K562 (cell line): Measurements from ENCODE around the gene TMEM270. TPM values are rescaled to one million over a fixed set of nuclear protein-coding genes. Genes with fewer than 3 reads are reported as not detected.

Experiments
- CHAMP1 ChIP-seq: fragments of 450-650 bp; IDR thresholded peaks from 2 replicates; pipeline ENCODE4 v1.6.1; 2016; ENCODE audit warnings: mild to moderate bottlenecking
- ETV1 ChIP-seq: fragments of 450-650 bp; conservative IDR thresholded peaks from 2 replicates; pipeline ENCODE4 v1.6.1; 2016; ENCODE audit warnings: missing genetic modification characterization, control low read depth, low read depth, missing compliant biosample characterization
- FUS ChIP-seq: fragments of 200-400 bp; formaldehyde crosslinking; optimal IDR thresholded peaks from 2 replicates; pipeline ENCODE3; 2017; ENCODE audit warnings: low read depth, low read length
- HMGN3 ChIP-seq: IDR thresholded peaks from 2 replicates; pipeline ENCODE4 v1.6.1; 2011; ENCODE audit warnings: borderline replicate concordance, low read depth, mild to moderate bottlenecking, mixed read lengths, low read length; ENCODE audit not compliant: insufficient read length; ENCODE audit errors: extremely low read depth
- NFIC ChIP-seq: fragments of 450-650 bp; IDR thresholded peaks from 2 replicates; pipeline ENCODE4 v1.6.1; 2017; ENCODE audit warnings: mild to moderate bottlenecking, inconsistent platforms
- PREB ChIP-seq: sonication (generic); formaldehyde crosslinking; IDR thresholded peaks from 2 replicates; pipeline ENCODE4 v1.8.1; 2023; ENCODE audit warnings: mild to moderate bottlenecking, missing genetic modification reagents
- RBBP5 ChIP-seq: fragments of 200-600 bp; sonication (generic); IDR thresholded peaks from 2 replicates; pipeline ENCODE4 v1.6.1; 2012; ENCODE audit warnings: borderline replicate concordance, mild to moderate bottlenecking, low read length, control low read depth, inconsistent platforms; ENCODE audit not compliant: insufficient read depth, poor library complexity, severe bottlenecking
- RBM14 ChIP-seq: fragments of 200-400 bp; formaldehyde crosslinking; IDR thresholded peaks from 2 replicates; pipeline ENCODE4 v1.6.1; 2018; ENCODE audit warnings: low read depth, mild to moderate bottlenecking, low read length, moderate library complexity, borderline replicate concordance; ENCODE audit not compliant: insufficient read depth
- SPI1 ChIP-seq: IDR thresholded peaks from 2 replicates; pipeline ENCODE4 v1.6.1; 2011; ENCODE audit warnings: low read depth, low read length, control low read depth, borderline replicate concordance
- STAT5B ChIP-seq: fragments of 250-450 bp; sonication (Bioruptor Pico); IDR thresholded peaks from 2 replicates; pipeline ENCODE4 v1.8.0; 2021; ENCODE audit warnings: mild to moderate bottlenecking, inconsistent platforms
- ZNF639 ChIP-seq, 2 experiments: fragments of 200-800 bp in 1 of 2; sonication (Bioruptor generic) in 1 of 2; sonication (generic) in 1 of 2; formaldehyde crosslinking in 1 of 2; IDR thresholded peaks in 1 of 2; conservative IDR thresholded peaks in 1 of 2; 2 replicates each; pipeline versions ENCODE4 v1.5.0 to v1.6.1; 2016 to 2020; ENCODE audit warnings: missing compliant biosample characterization in 1 of 2, missing genetic modification characterization in 1 of 2, missing genetic modification reagents in 1 of 2
- polyA plus RNA-seq, 8 experiments: library from polyadenylated mRNA; depleted of rRNA in 4 of 8; stranded (reverse) in 5 of 8; unstranded in 3 of 8; fragments of >200 nt; fragmentation: Nextera tagmentation in 2 of 8; fragmentation: Illumina TruSeq in 1 of 8; extraction: Ambion mirVana in 2 of 8; extraction: Trizol in 1 of 8; gene quantifications; 2 replicates each; pipeline versions ENCODE4 v1.2.1 to v1.2.3, GENCODE V29; 2011 to 2014; ENCODE audit warnings: inconsistent platforms in 1 of 8, missing spikeins in 1 of 8
- total RNA-seq, 7 experiments: library from RNA; depleted of rRNA in 6 of 7; stranded (reverse); fragments of >200 nt in 6 of 7; fragmentation: Illumina TruSeq in 2 of 7; extraction: Trizol in 2 of 7; gene quantifications; 2 replicates each; pipeline versions ENCODE4 v1.2.1 to v1.2.3, GENCODE V29; 2011 to 2021; ENCODE audit warnings: low replicate concordance in 1 of 7
- TF ChIP-seq, protein P1 (sequence below): sonication (generic); formaldehyde crosslinking; IDR thresholded peaks from 2 replicates; pipeline ENCODE4 v1.8.0; 2022; ENCODE audit warnings: mild to moderate bottlenecking, missing genetic modification reagents
- TF ChIP-seq, protein P2 (sequence below): fragments of 250-450 bp; sonication (Bioruptor Pico); IDR thresholded peaks from 2 replicates; pipeline ENCODE4 v1.8.0; 2021; ENCODE audit warnings: mild to moderate bottlenecking, moderate library complexity

Gene TMEM270
- total and polyA plus RNA-seq, 9 of the 15 experiments (the other 6 are each of a cell fraction or from before 2014, with no cell fraction given), result not detected

DNA sequence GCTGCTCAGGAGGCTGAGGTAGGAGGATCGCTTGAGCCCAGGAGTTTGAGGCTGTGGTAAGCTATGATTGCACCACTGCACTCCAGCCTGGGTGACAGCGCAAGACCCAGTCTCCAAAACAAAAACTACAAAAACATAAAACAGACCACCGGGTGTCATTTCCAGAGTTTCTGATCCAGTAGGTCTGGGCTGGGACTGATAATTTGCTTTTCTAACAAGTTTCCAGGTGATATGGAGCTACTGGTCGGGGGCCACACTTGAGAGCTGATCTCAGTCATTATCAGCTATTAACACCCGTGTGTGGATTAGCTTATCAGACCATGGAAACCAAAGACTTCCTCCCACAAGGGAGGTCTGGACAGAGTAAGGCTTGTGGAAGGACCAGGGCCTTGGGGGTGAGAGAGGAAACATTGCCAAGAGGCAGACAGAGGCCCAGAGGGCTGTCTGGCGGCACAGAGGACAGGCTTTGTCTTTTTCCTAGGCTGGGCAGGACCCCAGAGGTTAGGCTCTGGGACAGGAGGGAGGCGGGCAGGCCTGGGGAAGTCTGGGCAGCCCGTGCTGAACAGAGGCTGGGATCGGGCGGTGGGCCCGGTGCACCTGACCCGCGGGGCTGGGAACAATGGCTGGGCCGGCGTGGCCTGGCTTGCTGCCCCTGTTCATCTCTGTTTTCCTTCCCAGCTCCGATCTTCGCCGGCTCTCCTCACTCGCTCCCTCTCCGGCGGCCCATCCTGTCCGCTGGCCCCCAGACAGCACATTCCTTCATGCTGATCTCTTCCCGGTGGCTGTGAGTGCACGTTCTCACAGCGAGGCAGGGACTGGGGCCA is 25.2 kb downstream of the TMEM270 start (continued):
- TF ChIP-seq ZNF639 (CRISPR knock-in tag; conservative IDR thresholded peaks at IDR 0.05 in 1 of 2, IDR thresholded peaks at IDR 0.05 in 1 of 2), result peak in 1 of 2 experiments; percentile 94; a peak in 2 of 4 replicates
- peak; percentile 100 for TF ChIP-seq CHAMP1
- TF ChIP-seq, protein P1, sequence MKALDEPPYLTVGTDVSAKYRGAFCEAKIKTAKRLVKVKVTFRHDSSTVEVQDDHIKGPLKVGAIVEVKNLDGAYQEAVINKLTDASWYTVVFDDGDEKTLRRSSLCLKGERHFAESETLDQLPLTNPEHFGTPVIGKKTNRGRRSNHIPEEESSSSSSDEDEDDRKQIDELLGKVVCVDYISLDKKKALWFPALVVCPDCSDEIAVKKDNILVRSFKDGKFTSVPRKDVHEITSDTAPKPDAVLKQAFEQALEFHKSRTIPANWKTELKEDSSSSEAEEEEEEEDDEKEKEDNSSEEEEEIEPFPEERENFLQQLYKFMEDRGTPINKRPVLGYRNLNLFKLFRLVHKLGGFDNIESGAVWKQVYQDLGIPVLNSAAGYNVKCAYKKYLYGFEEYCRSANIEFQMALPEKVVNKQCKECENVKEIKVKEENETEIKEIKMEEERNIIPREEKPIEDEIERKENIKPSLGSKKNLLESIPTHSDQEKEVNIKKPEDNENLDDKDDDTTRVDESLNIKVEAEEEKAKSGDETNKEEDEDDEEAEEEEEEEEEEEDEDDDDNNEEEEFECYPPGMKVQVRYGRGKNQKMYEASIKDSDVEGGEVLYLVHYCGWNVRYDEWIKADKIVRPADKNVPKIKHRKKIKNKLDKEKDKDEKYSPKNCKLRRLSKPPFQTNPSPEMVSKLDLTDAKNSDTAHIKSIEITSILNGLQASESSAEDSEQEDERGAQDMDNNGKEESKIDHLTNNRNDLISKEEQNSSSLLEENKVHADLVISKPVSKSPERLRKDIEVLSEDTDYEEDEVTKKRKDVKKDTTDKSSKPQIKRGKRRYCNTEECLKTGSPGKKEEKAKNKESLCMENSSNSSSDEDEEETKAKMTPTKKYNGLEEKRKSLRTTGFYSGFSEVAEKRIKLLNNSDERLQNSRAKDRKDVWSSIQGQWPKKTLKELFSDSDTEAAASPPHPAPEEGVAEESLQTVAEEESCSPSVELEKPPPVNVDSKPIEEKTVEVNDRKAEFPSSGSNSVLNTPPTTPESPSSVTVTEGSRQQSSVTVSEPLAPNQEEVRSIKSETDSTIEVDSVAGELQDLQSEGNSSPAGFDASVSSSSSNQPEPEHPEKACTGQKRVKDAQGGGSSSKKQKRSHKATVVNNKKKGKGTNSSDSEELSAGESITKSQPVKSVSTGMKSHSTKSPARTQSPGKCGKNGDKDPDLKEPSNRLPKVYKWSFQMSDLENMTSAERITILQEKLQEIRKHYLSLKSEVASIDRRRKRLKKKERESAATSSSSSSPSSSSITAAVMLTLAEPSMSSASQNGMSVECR (CRISPR knock-in tag), result no peak
- no peak for TF ChIP-seq FUS
- TF ChIP-seq HMGN3, result peak; percentile 99
- peak; percentile 67 for TF ChIP-seq RBBP5
- no peak for TF ChIP-seq STAT5B (CRISPR knock-in tag)
- TF ChIP-seq RBM14, result no peak
- TF ChIP-seq SPI1, result peak; percentile 97
- TF ChIP-seq, protein P2, sequence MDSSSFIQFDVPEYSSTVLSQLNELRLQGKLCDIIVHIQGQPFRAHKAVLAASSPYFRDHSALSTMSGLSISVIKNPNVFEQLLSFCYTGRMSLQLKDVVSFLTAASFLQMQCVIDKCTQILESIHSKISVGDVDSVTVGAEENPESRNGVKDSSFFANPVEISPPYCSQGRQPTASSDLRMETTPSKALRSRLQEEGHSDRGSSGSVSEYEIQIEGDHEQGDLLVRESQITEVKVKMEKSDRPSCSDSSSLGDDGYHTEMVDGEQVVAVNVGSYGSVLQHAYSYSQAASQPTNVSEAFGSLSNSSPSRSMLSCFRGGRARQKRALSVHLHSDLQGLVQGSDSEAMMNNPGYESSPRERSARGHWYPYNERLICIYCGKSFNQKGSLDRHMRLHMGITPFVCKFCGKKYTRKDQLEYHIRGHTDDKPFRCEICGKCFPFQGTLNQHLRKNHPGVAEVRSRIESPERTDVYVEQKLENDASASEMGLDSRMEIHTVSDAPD (CRISPR knock-in tag), result peak; percentile 78; the same call in 1 of the 2 replicates
- no peak for TF ChIP-seq PREB (CRISPR knock-in tag)
- TF ChIP-seq ETV1 (tag), result peak; percentile 99
- TF ChIP-seq NFIC, result peak; percentile 99
